NCI-H748 treated with DMSO at 0.1 percent for 48 hours (cell line): ENCODE data around the gene ZNF444.
"Not testable (repeated sequence)": the region's sequence is repeated elsewhere in the genome, so short reads cannot be mapped to it uniquely, and the experiment has no call there.

Source experiments
- DNase-seq: peaks from one replicate; lab custom pipeline; 2025; lab: John Stamatoyannopoulos, UW

Gene ZNF444

GRCh38 chr19:56177564-56178243 lies 36.6 kb downstream of the ZNF444 start:
- no peak for DNase-seq

GRCh38 chr19:56189785-56190184 lies 48.7 kb downstream of the ZNF444 start:
- DNase-seq = no peak

- no peak for DNase-seq
Measured at GRCh38 chr19:56191115-56191514, 50.0 kb downstream of the ZNF444 start.

- DNase-seq = no peak
Measured at GRCh38 chr19:56191711-56192110, 50.6 kb downstream of the ZNF444 start.

- DNase-seq = no peak
Measured at GRCh38 chr19:56193981-56194640, 53.0 kb downstream of the ZNF444 start.

GRCh38 chr19:56197646-56198045 lies 56.6 kb downstream of the ZNF444 start, which contains the start of gene ZSCAN5B:
TSS of gene ZSCAN5B (minus strand) at chr19:56197783. CDS start at chr19:56193052, 4,731 bp downstream.
- not testable (repeated sequence) for DNase-seq

GRCh38 chr19:56199687-56200086 lies 58.6 kb downstream of the ZNF444 start:
- DNase-seq = no peak

- DNase-seq = no peak
Measured at GRCh38 chr19:56201973-56202372, 60.9 kb downstream of the ZNF444 start, which contains the start of gene ZSCAN5C. TSS of gene ZSCAN5C (plus strand) at chr19:56202273. CDS start at chr19:56205914, 3,641 bp downstream.

GRCh38 chr19:56207581-56207980 lies 66.5 kb downstream of the ZNF444 start:
- not testable (repeated sequence) for DNase-seq

- DNase-seq = no peak
Measured at GRCh38 chr19:56209091-56209490, 68.0 kb downstream of the ZNF444 start.

- not testable (repeated sequence) for DNase-seq
Measured at GRCh38 chr19:56210036-56210435, 68.9 kb downstream of the ZNF444 start.
